HG02870 (cell line): ENCODE data around the gene ARHGAP5.
"Not testable (repeated sequence)": the region's sequence is repeated elsewhere in the genome, so short reads cannot be mapped to it uniquely, and the experiment has no call there.

Source experiments
- ATAC-seq: cut with Tn5 transposase; IDR thresholded peaks from one replicate; pipeline ENCODE4 v1.9.1; 2021; ENCODE audit warnings: mild to moderate bottlenecking, moderate library complexity; ENCODE audit not compliant: unreplicated experiment

Gene ARHGAP5

GRCh38 chr14:32104308-32104707, 27.2 kb downstream of the ARHGAP5 start:
- no peak for ATAC-seq

- no peak for ATAC-seq
Measured at GRCh38 chr14:32104803-32105202, 27.7 kb downstream of the ARHGAP5 start.

GRCh38 chr14:32109676-32110547, 32.8 kb downstream of the ARHGAP5 start:
- ATAC-seq, result no peak

- ATAC-seq, result no peak
Measured at GRCh38 chr14:32110548-32110896, 33.4 kb downstream of the ARHGAP5 start.

- no peak for ATAC-seq
Measured at GRCh38 chr14:32121536-32121935, 44.4 kb downstream of the ARHGAP5 start.

GRCh38 chr14:32121948-32122347, 44.8 kb downstream of the ARHGAP5 start:
- no peak for ATAC-seq

- not testable (repeated sequence) for ATAC-seq
Measured at GRCh38 chr14:32126899-32127730, 50.0 kb downstream of the ARHGAP5 start.

GRCh38 chr14:32127731-32128654, 50.9 kb downstream of the ARHGAP5 start:
- not testable (repeated sequence) for ATAC-seq

GRCh38 chr14:32128703-32129102, 51.6 kb downstream of the ARHGAP5 start:
- no peak for ATAC-seq

GRCh38 chr14:32129124-32129523, 52.0 kb downstream of the ARHGAP5 start:
- no peak for ATAC-seq

- ATAC-seq, result not testable (repeated sequence)
Measured at GRCh38 chr14:32131689-32132088, 54.6 kb downstream of the ARHGAP5 start.

GRCh38 chr14:32134448-32135097, 57.5 kb downstream of the ARHGAP5 start:
- no peak for ATAC-seq

GRCh38 chr14:32136027-32136825, 59.1 kb downstream of the ARHGAP5 start:
- no peak for ATAC-seq

GRCh38 chr14:32137313-32137712, 60.2 kb downstream of the ARHGAP5 start:
- ATAC-seq, result no peak

- ATAC-seq, result no peak
Measured at GRCh38 chr14:32137892-32138291, 60.8 kb downstream of the ARHGAP5 start.

GRCh38 chr14:32142341-32142740, 65.2 kb downstream of the ARHGAP5 start:
- no peak for ATAC-seq

GRCh38 chr14:32142754-32143437, 65.8 kb downstream of the ARHGAP5 start:
- ATAC-seq, result no peak

- no peak for ATAC-seq
Measured at GRCh38 chr14:32150392-32150791, 73.3 kb downstream of the ARHGAP5 start.

GRCh38 chr14:32166029-32166428, 88.9 kb downstream of the ARHGAP5 start:
- ATAC-seq, result no peak
